Measurements from ENCODE around the gene XXYLT1.

The XXYLT1 gene

DNA sequence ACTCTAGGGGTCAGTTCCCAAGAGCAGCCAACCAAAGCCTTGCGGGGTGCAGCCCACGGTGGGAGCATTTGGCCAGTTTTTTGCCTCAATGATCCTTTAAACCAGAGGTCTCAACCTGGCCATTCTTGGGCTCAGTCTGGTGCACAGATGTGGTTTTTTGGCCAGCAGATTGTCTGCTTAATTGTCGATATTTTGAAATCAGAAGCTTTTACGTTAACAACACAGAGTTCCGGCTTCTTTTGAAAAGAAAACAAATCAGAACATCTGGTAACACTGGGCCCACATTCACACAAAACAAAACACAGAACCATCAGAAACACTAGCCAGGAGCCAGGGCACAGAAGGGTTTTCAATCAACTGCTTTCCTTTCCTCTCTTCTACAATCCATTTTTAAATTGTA, 127.7 kb downstream of the XXYLT1 start:
- H3K4me3 ChIP-seq (replicated peaks; ENCODE audit: low read depth, low read length): no peak overlapping the region
- no peak for DNase-seq (ENCODE audit: extremely low read depth, low read depth)
- TF ChIP-seq CTCF (IDR thresholded peaks at IDR 0.05; ENCODE audit: low read depth, low read length, missing control alignments): no peak

DNA sequence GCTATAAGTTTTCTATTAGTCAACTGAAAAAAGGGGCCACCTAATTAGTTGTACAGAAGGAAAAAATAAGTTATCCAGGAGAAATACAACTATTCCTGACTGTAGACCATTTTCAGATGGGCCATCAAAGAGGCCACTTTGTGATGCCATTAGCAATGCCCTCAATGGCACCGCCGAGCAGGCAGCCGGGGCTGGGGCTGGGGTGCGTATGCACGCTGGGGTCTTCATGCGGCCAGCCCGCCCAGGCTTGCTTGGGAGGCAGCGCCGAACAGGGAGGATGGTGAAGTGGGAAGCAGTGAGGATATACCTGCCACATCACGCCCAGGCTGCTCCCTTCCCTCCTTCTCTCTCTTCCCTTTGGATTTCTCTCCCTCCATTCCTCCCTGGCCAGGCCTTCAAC, 128.4 kb downstream of the XXYLT1 start:
- no peak overlapping the region for H3K4me3 ChIP-seq (replicated peaks; ENCODE audit: low read depth, low read length)
- DNase-seq (ENCODE audit: extremely low read depth, low read depth): no peak
- no peak for TF ChIP-seq CTCF (IDR thresholded peaks at IDR 0.05; ENCODE audit: low read depth, low read length, missing control alignments)

DNA sequence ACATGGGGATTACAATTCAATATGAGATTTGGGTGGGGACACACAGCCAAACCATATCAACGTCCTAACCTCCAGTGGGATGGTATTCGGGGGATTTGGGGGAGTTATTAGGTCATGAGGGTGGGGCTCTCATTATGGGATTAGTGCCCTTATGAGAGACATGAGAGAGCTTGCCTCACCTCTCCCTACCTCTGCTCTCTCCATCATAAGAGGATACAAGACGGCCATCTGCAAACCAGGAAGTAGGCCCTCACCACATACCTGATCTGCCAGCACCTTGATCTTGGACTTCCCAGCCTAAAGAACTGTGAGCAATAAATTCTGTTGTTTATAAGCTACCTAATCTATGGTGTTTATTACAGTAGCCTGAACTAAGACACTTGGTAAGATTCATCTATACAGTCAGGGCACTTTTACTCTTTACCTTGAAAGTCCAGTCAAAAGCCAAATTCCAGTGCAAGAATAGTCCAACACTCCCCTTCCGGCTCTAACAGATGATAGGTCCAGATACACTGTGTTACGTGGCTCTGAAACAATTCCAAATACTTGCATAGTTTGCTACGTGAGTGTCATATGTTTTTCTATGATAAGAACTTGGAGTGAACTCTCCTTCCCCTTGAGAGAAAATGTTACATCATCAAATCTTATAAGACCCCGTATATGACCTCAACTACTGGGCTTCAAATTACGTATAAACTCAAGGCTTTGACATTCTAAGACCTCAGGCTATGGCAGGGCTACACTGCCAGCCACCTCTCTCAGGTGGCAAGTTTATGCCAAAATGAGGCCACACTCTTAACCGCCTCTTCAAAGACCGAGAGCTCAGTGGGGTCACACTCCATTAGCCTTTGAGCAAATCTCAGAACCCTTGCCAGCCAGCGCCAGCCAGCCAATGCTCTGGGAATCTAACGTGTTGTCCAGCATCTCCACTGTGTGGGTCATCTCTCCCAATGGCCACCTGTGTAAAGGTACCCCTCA, 129.9 kb downstream of the XXYLT1 start:
- H3K4me3 ChIP-seq (replicated peaks; ENCODE audit: low read depth, low read length): no peak overlapping the region
- DNase-seq (ENCODE audit: extremely low read depth, low read depth): no peak
- TF ChIP-seq CTCF (IDR thresholded peaks at IDR 0.05; ENCODE audit: low read depth, low read length, missing control alignments): no peak

- H3K4me3 ChIP-seq (replicated peaks; ENCODE audit: low read depth, low read length): no peak overlapping the region
- TF ChIP-seq CTCF (IDR thresholded peaks at IDR 0.05; ENCODE audit: low read depth, low read length, missing control alignments): no peak
- no peak for DNase-seq (ENCODE audit: extremely low read depth, low read depth)
These were observed 130.5 kb downstream of the XXYLT1 start for GRCh38 chr3:195140410-195140809.

GRCh38 chr3:195139876-195140240, 131.1 kb downstream of the XXYLT1 start:
- no peak for TF ChIP-seq CTCF (IDR thresholded peaks at IDR 0.05; ENCODE audit: low read depth, low read length, missing control alignments)
- no peak for DNase-seq (ENCODE audit: extremely low read depth, low read depth)
- H3K4me3 ChIP-seq (replicated peaks; ENCODE audit: low read depth, low read length): no peak overlapping the region

DNA sequence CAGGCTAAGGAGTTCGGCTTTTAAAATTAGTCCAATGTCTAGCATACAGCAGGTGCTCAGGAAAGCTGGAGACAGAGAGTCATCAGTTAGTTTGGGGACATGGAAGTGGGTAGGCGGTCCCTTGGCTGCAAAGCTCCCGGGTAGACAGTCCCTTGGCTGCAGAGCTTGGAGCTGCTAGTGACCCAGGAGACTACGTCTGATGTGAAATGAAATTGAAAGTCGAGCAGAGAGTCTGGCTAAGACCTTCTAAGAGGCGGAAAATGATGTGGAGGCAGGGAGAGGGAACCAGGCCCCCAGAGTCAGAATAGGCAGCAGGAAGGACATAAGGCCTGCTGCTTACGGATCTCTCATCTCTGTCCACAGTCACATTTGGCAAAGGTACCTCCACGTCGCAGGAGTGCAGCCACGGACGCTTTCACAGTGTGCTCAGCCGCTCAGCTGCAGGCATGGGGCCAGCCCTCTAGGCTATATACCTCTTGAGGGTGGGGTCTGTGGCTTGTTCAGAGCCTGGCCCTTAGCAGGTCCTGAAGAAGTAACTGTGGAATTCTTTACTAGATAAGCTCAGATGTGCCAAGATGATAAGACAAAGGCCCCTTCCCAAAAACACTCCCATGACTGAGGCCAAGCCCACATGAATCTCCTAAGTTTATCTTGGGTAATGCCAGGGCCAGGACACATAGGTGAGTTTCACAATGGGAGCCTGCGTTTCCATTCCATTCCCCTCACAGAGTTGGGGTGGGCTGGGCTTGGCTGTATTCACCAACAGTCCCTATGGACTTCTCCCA, 131.7 kb downstream of the XXYLT1 start:
- no peak overlapping the region for H3K4me3 ChIP-seq (replicated peaks; ENCODE audit: low read depth, low read length)
- no peak for TF ChIP-seq CTCF (IDR thresholded peaks at IDR 0.05; ENCODE audit: low read depth, low read length, missing control alignments)
- DNase-seq (ENCODE audit: extremely low read depth, low read depth): no peak

Measured in HFF-Myc (cell line).